Urinary bladder (tissue), 4 donors: ENCODE results near the gene CST7. TPM values are rescaled to one million over a fixed set of nuclear protein-coding genes. Genes with fewer than 3 reads are reported as not detected.
A peak's percentile ranks its signal among the peaks of the same experiment; 100 is the strongest.
"Not testable (repeated sequence)": the region's sequence is repeated elsewhere in the genome, so short reads cannot be mapped to it uniquely, and the experiment has no call there.

Experiments
- DNase-seq: peaks from one replicate; pipeline ENCODE4 v3.0.0-alpha.2; 2015; ENCODE audit errors: extremely low spot score
- H3K27ac ChIP-seq: one replicate; pipeline ENCODE4 v1.5.1; 2013; ENCODE audit warnings: low read depth, mild to moderate bottlenecking, moderate library complexity
- H3K36me3 ChIP-seq: one replicate; pipeline ENCODE4 v1.6.1; 2013; ENCODE audit warnings: mild to moderate bottlenecking, moderate library complexity; ENCODE audit not compliant: insufficient read depth
- H3K4me1 ChIP-seq: one replicate; pipeline ENCODE4 v1.6.1; 2013; ENCODE audit warnings: mild to moderate bottlenecking, moderate library complexity; ENCODE audit not compliant: insufficient read depth
- H3K4me3 ChIP-seq: one replicate; pipeline ENCODE4 v1.5.1; 2013; ENCODE audit warnings: low read depth, low read length
- WGBS: extraction: QIAGEN DNeasy Blood & Tissue Kit; methylation state at CpG from one replicate; pipeline ENCODE4 v1.1.7; 2013; 5-methylcytosine and 5-hydroxymethylcytosine counted together
- polyA plus RNA-seq: library from polyadenylated mRNA; stranded (reverse); fragments of 200-250 nt; gene quantifications from one replicate; pipeline ENCODE4 v1.2.3, GENCODE V29; 2013
- total RNA-seq: library from RNA; depleted of rRNA; stranded (reverse); fragments of >200 nt; gene quantifications from one replicate; pipeline ENCODE4 v1.2.3, GENCODE V29; 2014
- donor health status: healthy with polysubstance abuse.
- donor health status: healthy.

Gene CST7
- total and polyA plus RNA-seq, 2 donors = 4.5 TPM; not detected in 1

- Histone ChIP-seq H3K27ac (no peak overlapping the region), H3K4me1 (no peaks in the 10 kb centered on the region), H3K36me3 (no peaks in the 10 kb centered on the region), H3K4me3 (no peak overlapping the region)
- DNase-seq = no peak
- 90% methylated on average over 7 of the region's 7 CpGs for WGBS
Observed at GRCh38 chr20:24917056-24917455, 32.0 kb upstream of the CST7 start.

GRCh38 chr20:24917797-24918578 is 31.1 kb upstream of the CST7 start:
- Histone ChIP-seq H3K27ac (no peak overlapping the region), H3K4me3 (no peak overlapping the region), H3K4me1 (no peaks in the 10 kb centered on the region), H3K36me3 (no peaks in the 10 kb centered on the region)
- DNase-seq = peak; percentile 29
- 26% methylated on average over 34 of the region's 34 CpGs for WGBS

GRCh38 chr20:24918579-24919566 is 30.2 kb upstream of the CST7 start:
- H3K27ac ChIP-seq = no peak overlapping the region
- H3K4me3 ChIP-seq = no peak overlapping the region
- no peaks in the 10 kb centered on the region for H3K36me3 ChIP-seq
- no peaks in the 10 kb centered on the region for H3K4me1 ChIP-seq
- no peak for DNase-seq
- 48% methylated on average over 17 of the region's 17 CpGs for WGBS

- H3K27ac ChIP-seq, DNase-seq, H3K4me3 ChIP-seq, H3K36me3 ChIP-seq, H3K4me1 ChIP-seq: not testable (repeated sequence)
- 71% methylated on average over 15 of the region's 15 CpGs for WGBS
Observed at GRCh38 chr20:24919665-24920064, 29.4 kb upstream of the CST7 start.

- H3K27ac ChIP-seq, H3K36me3 ChIP-seq, DNase-seq, H3K4me1 ChIP-seq, H3K4me3 ChIP-seq: not testable (repeated sequence)
- WGBS = 59% methylated on average over 3 of the region's 3 CpGs
Observed at GRCh38 chr20:24920706-24921105, 28.4 kb upstream of the CST7 start.

GRCh38 chr20:24929259-24929658 is 19.8 kb upstream of the CST7 start:
- not testable (repeated sequence) for DNase-seq

GRCh38 chr20:24929867-24930723 is 19.0 kb upstream of the CST7 start:
- peak; percentile 78 for DNase-seq
- WGBS = 56% methylated on average over 13 of the region's 13 CpGs
- H3K4me3 ChIP-seq = not testable (repeated sequence)

More at GRCh38 chr20:24929259-24929658, 19.8 kb upstream of the CST7 start:
- not testable (repeated sequence) for H3K27ac ChIP-seq, H3K36me3 ChIP-seq, H3K4me3 ChIP-seq, H3K4me1 ChIP-seq
- WGBS = 73% methylated on average over 5 of the region's 5 CpGs

GRCh38 chr20:24930724-24931688 is 18.1 kb upstream of the CST7 start:
- not testable (repeated sequence) for H3K36me3 ChIP-seq, DNase-seq, H3K4me1 ChIP-seq, H3K4me3 ChIP-seq
- 69% methylated on average over 15 of the region's 15 CpGs for WGBS
- H3K27ac ChIP-seq = peak overlapping the region; percentile 79

More at GRCh38 chr20:24929867-24930723, 19.0 kb upstream of the CST7 start:
- not testable (repeated sequence) for H3K36me3 ChIP-seq, H3K4me1 ChIP-seq
- peak overlapping the region; percentile 58 for H3K27ac ChIP-seq

GRCh38 chr20:24931893-24932292 is 17.2 kb upstream of the CST7 start:
- WGBS = 64% methylated on average over 1 of the region's 1 CpG
- DNase-seq, H3K27ac ChIP-seq, H3K4me1 ChIP-seq, H3K4me3 ChIP-seq, H3K36me3 ChIP-seq: not testable (repeated sequence)

GRCh38 chr20:24933266-24933908 is 15.7 kb upstream of the CST7 start:
- H3K27ac ChIP-seq = no peak overlapping the region
- WGBS = 86% methylated on average over 7 of the region's 7 CpGs
- no peak for DNase-seq
- H3K36me3 ChIP-seq = no peaks in the 10 kb centered on the region
- H3K4me1 ChIP-seq = no peaks in the 10 kb centered on the region
- H3K4me3 ChIP-seq = no peak overlapping the region

GRCh38 chr20:24934101-24934661 is 14.9 kb upstream of the CST7 start:
- H3K36me3 ChIP-seq = no peaks in the 10 kb centered on the region
- no peak overlapping the region for H3K27ac ChIP-seq
- DNase-seq = no peak
- H3K4me1 ChIP-seq = no peaks in the 10 kb centered on the region
- WGBS = 79% methylated on average over 9 of the region's 9 CpGs
- H3K4me3 ChIP-seq = no peak overlapping the region

GRCh38 chr20:24934716-24935115 is 14.4 kb upstream of the CST7 start:
- Histone ChIP-seq H3K4me3 (no peak overlapping the region), H3K27ac (no peak overlapping the region), H3K4me1 (no peaks in the 10 kb centered on the region), H3K36me3 (no peaks in the 10 kb centered on the region)
- 77% methylated on average over 3 of the region's 3 CpGs for WGBS
- no peak for DNase-seq
